ENCODE results near the gene PARP1.

DNA sequence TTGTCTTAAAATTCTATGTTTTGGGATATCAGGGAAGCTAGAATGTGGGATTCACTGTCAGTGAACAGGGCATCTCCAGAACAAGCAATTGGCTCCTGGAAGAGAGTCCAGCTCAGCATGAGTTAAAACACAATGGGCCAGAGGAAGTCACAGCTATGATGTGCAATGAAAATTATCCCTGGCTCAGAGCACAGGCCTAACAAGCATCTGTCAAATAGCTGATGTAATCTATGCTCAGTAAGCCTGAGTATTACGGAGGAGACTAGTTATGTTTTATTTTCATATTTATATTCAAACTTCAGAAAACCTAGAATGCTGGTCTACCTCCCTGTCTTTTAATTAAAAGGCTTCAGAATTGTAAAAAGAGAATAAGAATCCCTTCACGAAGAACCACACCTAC is 41.6 kb downstream of the PARP1 start:
- TF ChIP-seq, protein P1, sequence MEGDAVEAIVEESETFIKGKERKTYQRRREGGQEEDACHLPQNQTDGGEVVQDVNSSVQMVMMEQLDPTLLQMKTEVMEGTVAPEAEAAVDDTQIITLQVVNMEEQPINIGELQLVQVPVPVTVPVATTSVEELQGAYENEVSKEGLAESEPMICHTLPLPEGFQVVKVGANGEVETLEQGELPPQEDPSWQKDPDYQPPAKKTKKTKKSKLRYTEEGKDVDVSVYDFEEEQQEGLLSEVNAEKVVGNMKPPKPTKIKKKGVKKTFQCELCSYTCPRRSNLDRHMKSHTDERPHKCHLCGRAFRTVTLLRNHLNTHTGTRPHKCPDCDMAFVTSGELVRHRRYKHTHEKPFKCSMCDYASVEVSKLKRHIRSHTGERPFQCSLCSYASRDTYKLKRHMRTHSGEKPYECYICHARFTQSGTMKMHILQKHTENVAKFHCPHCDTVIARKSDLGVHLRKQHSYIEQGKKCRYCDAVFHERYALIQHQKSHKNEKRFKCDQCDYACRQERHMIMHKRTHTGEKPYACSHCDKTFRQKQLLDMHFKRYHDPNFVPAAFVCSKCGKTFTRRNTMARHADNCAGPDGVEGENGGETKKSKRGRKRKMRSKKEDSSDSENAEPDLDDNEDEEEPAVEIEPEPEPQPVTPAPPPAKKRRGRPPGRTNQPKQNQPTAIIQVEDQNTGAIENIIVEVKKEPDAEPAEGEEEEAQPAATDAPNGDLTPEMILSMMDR (IDR thresholded peaks at IDR 0.05): no peak
- TF ChIP-seq, protein P2, sequence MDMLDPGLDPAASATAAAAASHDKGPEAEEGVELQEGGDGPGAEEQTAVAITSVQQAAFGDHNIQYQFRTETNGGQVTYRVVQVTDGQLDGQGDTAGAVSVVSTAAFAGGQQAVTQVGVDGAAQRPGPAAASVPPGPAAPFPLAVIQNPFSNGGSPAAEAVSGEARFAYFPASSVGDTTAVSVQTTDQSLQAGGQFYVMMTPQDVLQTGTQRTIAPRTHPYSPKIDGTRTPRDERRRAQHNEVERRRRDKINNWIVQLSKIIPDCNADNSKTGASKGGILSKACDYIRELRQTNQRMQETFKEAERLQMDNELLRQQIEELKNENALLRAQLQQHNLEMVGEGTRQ (CRISPR knock-in tag; IDR thresholded peaks at IDR 0.05): no peak
- TF ChIP-seq SP1 (CRISPR knock-in tag; conservative IDR thresholded peaks at IDR 0.05) (no peak), NR1H2 (CRISPR knock-in tag; IDR thresholded peaks at IDR 0.05) (no peak), NFYB (CRISPR knock-in tag; conservative IDR thresholded peaks at IDR 0.05; ENCODE audit: low read depth) (no peak), MXD4 (CRISPR knock-in tag; IDR thresholded peaks at IDR 0.05; ENCODE audit: borderline replicate concordance) (no peak), MYBL2 (CRISPR knock-in tag; IDR thresholded peaks at IDR 0.05) (no peak)
- TF ChIP-seq, protein P3, sequence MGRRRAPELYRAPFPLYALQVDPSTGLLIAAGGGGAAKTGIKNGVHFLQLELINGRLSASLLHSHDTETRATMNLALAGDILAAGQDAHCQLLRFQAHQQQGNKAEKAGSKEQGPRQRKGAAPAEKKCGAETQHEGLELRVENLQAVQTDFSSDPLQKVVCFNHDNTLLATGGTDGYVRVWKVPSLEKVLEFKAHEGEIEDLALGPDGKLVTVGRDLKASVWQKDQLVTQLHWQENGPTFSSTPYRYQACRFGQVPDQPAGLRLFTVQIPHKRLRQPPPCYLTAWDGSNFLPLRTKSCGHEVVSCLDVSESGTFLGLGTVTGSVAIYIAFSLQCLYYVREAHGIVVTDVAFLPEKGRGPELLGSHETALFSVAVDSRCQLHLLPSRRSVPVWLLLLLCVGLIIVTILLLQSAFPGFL (CRISPR knock-in tag; IDR thresholded peaks at IDR 0.05; ENCODE audit: borderline replicate concordance): no peak
- TF ChIP-seq, protein P4, sequence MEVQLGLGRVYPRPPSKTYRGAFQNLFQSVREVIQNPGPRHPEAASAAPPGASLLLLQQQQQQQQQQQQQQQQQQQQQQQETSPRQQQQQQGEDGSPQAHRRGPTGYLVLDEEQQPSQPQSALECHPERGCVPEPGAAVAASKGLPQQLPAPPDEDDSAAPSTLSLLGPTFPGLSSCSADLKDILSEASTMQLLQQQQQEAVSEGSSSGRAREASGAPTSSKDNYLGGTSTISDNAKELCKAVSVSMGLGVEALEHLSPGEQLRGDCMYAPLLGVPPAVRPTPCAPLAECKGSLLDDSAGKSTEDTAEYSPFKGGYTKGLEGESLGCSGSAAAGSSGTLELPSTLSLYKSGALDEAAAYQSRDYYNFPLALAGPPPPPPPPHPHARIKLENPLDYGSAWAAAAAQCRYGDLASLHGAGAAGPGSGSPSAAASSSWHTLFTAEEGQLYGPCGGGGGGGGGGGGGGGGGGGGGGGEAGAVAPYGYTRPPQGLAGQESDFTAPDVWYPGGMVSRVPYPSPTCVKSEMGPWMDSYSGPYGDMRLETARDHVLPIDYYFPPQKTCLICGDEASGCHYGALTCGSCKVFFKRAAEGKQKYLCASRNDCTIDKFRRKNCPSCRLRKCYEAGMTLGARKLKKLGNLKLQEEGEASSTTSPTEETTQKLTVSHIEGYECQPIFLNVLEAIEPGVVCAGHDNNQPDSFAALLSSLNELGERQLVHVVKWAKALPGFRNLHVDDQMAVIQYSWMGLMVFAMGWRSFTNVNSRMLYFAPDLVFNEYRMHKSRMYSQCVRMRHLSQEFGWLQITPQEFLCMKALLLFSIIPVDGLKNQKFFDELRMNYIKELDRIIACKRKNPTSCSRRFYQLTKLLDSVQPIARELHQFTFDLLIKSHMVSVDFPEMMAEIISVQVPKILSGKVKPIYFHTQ (CRISPR knock-in tag; IDR thresholded peaks at IDR 0.05): no peak
- TF ChIP-seq, protein P5, sequence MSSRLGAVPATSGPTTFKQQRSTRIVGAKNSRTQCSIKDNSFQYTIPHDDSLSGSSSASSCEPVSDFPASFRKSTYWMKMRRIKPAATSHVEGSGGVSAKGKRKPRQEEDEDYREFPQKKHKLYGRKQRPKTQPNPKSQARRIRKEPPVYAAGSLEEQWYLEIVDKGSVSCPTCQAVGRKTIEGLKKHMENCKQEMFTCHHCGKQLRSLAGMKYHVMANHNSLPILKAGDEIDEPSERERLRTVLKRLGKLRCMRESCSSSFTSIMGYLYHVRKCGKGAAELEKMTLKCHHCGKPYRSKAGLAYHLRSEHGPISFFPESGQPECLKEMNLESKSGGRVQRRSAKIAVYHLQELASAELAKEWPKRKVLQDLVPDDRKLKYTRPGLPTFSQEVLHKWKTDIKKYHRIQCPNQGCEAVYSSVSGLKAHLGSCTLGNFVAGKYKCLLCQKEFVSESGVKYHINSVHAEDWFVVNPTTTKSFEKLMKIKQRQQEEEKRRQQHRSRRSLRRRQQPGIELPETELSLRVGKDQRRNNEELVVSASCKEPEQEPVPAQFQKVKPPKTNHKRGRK (CRISPR knock-in tag; IDR thresholded peaks at IDR 0.05; ENCODE audit: borderline replicate concordance): no peak
- TF ChIP-seq, protein P6, sequence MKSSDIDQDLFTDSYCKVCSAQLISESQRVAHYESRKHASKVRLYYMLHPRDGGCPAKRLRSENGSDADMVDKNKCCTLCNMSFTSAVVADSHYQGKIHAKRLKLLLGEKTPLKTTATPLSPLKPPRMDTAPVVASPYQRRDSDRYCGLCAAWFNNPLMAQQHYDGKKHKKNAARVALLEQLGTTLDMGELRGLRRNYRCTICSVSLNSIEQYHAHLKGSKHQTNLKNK (CRISPR knock-in tag; IDR thresholded peaks at IDR 0.05): no peak
- TF ChIP-seq, protein P7, sequence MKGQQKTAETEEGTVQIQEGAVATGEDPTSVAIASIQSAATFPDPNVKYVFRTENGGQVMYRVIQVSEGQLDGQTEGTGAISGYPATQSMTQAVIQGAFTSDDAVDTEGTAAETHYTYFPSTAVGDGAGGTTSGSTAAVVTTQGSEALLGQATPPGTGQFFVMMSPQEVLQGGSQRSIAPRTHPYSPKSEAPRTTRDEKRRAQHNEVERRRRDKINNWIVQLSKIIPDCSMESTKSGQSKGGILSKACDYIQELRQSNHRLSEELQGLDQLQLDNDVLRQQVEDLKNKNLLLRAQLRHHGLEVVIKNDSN (CRISPR knock-in tag; IDR thresholded peaks at IDR 0.05): no peak

All from WTC11 (cell line).